HG02970 (cell line): ENCODE measurements around the gene SYT8.
"Not testable (repeated sequence)": the region's sequence is repeated elsewhere in the genome, so short reads cannot be mapped to it uniquely, and the experiment has no call there.

Experiments used
- ATAC-seq: cut with Tn5 transposase; IDR thresholded peaks from one replicate; pipeline ENCODE4 v1.9.1; 2021; ENCODE audit warnings: mild to moderate bottlenecking, moderate library complexity, moderate number of reproducible peaks; ENCODE audit not compliant: unreplicated experiment, low FRiP score

The SYT8 gene

GRCh38 chr11:1879941-1880720 lies 45.3 kb downstream of the SYT8 start:
- no peak for ATAC-seq

GRCh38 chr11:1880746-1881441 lies 46.1 kb downstream of the SYT8 start:
- no peak for ATAC-seq

DNA sequence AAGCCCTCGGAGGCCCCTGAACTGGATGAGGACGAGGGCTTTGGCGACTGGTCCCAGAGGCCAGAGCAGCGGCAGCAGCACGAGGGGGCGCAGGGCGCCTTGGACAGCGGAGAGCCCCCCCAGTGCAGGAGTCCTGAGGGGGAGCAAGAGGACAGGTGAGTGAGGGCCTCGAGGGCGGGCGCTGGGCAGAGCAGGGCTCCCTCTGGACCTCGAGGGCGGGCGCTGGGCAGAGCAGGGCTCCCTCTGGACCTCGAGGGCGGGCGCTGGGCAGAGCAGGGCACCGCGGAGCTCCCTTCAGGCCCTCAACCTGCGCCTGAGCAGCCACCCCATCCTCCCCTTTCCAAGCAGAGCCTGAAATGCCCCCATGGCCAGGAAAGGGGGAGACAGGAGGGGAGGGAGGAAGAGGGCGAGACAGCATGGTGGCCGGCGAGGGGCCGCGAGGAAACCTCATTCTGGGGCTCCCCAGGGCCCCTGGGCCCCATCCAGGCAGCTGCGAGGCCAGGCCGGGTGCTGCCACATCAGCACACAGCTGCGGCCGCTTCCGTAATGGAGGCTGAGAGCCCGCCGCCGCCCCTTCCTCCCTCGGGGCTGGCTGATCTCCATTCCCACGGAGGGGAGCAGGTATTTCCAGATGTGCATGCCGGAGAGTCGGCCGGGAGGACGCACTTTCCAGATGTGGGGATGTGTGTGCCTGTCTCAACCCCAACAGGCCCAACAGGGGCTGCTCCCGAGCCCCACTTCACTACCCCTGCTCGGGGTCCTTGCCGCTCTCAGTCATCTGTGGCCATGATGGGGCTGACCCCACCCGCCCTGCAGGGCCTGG lies 46.9 kb downstream of the SYT8 start:
- ATAC-seq = no peak

DNA sequence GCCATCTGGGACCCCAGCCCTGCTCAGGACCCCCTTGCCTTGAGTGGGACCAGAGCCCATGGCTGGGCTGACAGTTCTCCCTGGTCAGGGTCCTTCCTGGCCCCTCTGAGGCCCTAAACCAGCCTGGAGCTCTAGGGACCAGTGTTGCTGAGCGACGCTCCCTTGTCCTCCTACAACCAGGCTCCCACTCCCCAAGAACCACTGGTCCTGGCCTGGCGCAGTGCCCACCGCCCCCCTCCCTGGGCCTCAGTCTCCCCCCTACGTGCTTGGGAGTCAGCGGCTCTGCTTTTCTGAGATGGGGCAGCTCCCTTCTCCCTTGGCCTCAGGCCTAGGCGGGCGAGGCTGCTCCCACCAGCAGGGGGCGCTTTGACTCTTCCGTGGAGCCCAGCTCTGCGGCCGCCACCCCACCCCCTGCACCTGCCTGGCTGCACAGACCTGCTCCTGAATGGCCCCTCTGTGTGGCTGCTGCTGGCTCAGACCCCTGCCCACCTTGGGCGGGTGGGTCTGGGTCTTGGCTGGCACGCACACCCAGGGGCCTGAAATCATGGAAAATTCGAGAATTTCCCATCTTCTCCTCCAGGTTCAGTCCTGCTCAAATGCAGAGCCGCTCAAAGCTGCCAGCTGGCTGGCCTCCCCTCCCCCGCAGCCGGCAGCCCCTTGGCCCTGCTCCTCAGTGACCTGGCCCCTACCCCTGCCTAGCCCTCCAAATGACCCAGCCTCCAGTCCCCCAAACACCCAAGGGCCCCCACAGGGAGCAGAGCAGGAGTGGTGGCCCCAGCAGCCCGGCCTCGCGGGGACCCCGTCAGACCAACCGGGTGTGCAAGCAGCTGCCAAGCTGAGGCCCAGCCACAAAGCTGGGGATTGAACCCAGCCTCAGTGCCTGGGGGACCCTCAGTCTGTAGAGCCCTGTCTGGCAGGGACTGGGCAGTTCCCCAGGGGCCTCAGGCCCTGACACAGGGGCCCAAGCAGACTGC lies 47.8 kb downstream of the SYT8 start:
- ATAC-seq = no peak

DNA sequence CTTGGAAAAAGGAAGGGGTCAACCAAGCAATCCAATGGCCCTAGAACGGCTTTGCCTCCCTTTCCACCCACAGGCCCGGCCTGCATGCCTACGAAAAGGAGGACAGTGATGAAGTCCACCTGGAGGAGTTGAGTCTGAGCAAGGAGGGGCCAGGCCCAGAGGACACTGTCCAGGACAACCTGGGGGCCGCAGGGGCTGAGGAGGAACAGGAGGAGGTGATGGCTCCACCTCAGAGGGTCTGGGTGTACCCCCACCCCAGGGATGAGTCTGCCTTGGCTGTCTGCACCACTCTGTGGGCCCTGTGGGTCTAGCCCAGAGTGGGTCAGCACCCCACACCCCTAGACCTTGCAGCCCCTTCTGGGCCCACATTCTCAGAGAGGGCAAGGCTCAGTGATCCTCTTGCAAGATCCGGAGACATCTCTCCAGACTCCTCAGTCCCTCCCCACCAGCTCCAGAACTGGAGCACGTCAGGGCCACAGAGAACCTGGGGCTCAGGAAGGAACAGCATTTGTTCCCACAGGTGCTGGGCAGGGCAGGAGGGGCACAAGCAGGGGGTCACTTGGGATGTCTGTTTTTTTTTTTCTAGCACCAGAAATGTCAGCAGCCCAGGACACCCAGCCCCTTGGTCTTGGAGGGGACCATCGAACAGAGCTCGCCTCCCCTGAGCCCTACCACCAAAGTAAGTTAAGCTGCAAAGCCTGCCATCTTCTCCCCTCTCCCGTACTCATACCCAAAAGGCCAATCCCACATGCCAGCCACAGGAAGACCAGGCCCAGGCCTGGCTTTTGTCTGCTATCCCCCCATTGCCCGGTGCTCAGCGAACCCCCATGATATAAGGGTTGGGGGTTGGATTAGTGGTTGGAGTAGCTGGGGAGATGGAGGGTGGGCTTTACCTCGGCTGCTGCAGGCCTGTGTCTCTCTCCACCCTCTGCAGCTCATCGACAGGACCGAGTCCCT lies 48.8 kb downstream of the SYT8 start:
- no peak for ATAC-seq

- ATAC-seq = no peak
Measured at GRCh38 chr11:1884303-1884700, 49.5 kb downstream of the SYT8 start.

- ATAC-seq = not testable (repeated sequence)
Measured at GRCh38 chr11:1886551-1886950, 51.8 kb downstream of the SYT8 start.
